HG03280 (cell line): Measurements from ENCODE around the gene DIAPH3.

Experiments used
- ATAC-seq: cut with Tn5 transposase; IDR thresholded peaks from one replicate; pipeline ENCODE4 v1.9.1; 2021; ENCODE audit warnings: mild to moderate bottlenecking, moderate library complexity; ENCODE audit not compliant: unreplicated experiment

Gene DIAPH3

GRCh38 chr13:59793107-59793506, 370.6 kb downstream of the DIAPH3 start:
- no peak for ATAC-seq

GRCh38 chr13:59790626-59791025, 373.1 kb downstream of the DIAPH3 start:
- ATAC-seq, result no peak

- no peak for ATAC-seq
Observed at GRCh38 chr13:59789558-59789957, 374.2 kb downstream of the DIAPH3 start.

- ATAC-seq, result no peak
Observed at GRCh38 chr13:59787679-59788078, 376.0 kb downstream of the DIAPH3 start.

GRCh38 chr13:59782696-59783095, 381.0 kb downstream of the DIAPH3 start:
- ATAC-seq, result no peak

GRCh38 chr13:59780058-59780457, 383.7 kb downstream of the DIAPH3 start:
- no peak for ATAC-seq

GRCh38 chr13:59776924-59777690, 386.6 kb downstream of the DIAPH3 start:
- ATAC-seq, result no peak

- no peak for ATAC-seq
Observed at GRCh38 chr13:59774491-59774971, 389.2 kb downstream of the DIAPH3 start.

GRCh38 chr13:59771272-59771671, 392.5 kb downstream of the DIAPH3 start:
- no peak for ATAC-seq

GRCh38 chr13:59770451-59770850, 393.3 kb downstream of the DIAPH3 start:
- no peak for ATAC-seq

- no peak for ATAC-seq
Observed at GRCh38 chr13:59766236-59766635, 397.5 kb downstream of the DIAPH3 start.

GRCh38 chr13:59755632-59756290, 408.0 kb downstream of the DIAPH3 start:
- ATAC-seq, result no peak

GRCh38 chr13:59754411-59754810, 409.3 kb downstream of the DIAPH3 start:
- ATAC-seq, result no peak

- no peak for ATAC-seq
Observed at GRCh38 chr13:59750860-59751259, 412.9 kb downstream of the DIAPH3 start.

GRCh38 chr13:59748046-59748445, 415.7 kb downstream of the DIAPH3 start:
- ATAC-seq, result no peak

- no peak for ATAC-seq
Observed at GRCh38 chr13:59747529-59747928, 416.2 kb downstream of the DIAPH3 start.

- ATAC-seq, result no peak
Observed at GRCh38 chr13:59746291-59746962, 417.3 kb downstream of the DIAPH3 start.

GRCh38 chr13:59745392-59745788, 418.3 kb downstream of the DIAPH3 start:
- peak; percentile 7 for ATAC-seq

- ATAC-seq, result peak; percentile 58
Observed at GRCh38 chr13:59744747-59745391, 418.9 kb downstream of the DIAPH3 start.

GRCh38 chr13:59743195-59743594, 420.5 kb downstream of the DIAPH3 start:
- no peak for ATAC-seq

- ATAC-seq, result no peak
Observed at GRCh38 chr13:59742467-59742866, 421.3 kb downstream of the DIAPH3 start.
